ENCODE measurements around the gene PLCL2. TPM values are rescaled to one million over a fixed set of nuclear protein-coding genes. Genes with fewer than 3 reads are reported as not detected.
A peak's percentile ranks its signal among the peaks of the same experiment; 100 is the strongest.
"Not testable (repeated sequence)": the region's sequence is repeated elsewhere in the genome, so short reads cannot be mapped to it uniquely, and the experiment has no call there.

The PLCL2 gene
- total RNA-seq, 1 donor from 2014 or later = 4.8 TPM

DNA sequence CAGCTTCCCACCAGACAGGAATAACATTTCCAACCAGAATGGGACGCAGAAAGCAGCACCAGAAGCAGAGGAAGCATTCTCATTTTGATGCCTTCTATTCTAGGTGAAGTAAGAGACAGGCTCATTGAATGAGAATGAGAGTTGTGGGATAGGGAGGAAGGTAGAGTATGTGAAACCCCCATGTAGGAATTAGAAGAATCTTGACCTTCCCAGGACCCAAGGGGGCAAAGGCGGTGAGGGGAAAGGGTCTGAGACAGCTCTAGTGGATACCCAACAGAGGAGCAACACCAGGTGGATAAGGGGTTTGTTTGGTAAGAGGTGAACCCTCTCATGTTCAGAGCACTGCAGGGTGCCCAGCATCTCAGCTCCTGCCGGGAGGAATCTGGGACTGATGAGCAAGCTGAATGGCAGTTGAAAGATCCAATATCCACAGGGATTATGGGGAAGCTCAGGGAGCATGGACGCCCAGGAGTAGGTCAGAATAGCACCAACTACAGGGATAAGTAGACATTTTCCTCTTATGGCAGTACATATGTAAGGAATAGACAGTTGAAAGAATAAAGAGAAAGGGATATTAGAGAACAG, 77.0 kb downstream of the PLCL2 start:
- DNase-seq (ENCODE audit: low read depth) = no peak

DNA sequence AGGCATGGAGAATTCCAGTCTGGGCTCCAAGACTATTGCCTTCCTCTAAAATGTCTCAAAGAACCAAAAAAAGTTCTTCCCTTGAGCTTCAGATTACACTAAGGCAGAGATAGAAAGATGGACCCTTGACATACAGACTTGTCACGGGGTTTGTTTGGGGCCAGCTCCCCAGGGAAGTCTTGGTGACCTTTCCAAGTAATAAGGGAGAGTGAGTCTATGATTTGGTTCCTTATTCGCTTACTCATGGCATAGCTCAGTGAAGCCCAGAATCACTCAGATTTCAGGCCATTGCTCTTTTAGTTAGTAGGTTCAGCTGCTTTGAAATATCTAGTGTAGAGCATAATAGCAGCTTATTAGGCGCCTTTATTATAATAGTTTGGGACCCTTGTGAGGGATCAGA, 90.3 kb downstream of the PLCL2 start:
- DNase-seq (ENCODE audit: low read depth) = no peak

DNA sequence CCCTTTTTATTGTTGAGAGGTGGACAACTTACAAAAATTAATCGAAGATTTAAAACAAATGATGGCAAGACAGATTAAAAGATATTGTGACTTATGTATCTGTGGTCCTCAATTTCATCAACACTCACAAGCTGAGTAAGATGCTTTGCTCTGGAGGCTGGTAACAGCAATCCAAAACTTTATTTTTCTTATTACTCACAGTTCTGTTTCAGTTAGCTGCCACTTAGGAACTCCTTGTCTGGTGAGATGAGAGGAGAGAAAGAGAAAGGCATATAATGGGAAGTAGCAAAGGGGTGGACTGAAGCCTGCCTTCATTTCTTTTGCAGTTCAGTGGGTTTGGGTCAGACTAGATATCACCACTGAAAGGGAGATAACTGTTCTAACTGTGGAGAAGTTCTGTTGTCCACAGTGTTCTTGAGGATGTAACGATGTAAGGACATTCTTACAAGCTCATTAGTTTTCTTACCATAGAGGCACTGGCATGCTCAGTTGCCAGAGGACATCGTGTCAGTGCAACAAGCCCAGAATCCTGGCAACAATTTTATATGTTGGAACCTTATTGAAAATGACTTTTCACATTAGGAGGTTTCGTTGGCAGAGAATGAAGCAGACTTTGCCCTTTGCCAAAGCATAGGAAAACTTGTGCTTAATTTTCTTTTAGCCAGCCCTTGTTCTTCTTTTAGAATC, 93.6 kb downstream of the PLCL2 start:
- no peak for DNase-seq (ENCODE audit: low read depth)

DNA sequence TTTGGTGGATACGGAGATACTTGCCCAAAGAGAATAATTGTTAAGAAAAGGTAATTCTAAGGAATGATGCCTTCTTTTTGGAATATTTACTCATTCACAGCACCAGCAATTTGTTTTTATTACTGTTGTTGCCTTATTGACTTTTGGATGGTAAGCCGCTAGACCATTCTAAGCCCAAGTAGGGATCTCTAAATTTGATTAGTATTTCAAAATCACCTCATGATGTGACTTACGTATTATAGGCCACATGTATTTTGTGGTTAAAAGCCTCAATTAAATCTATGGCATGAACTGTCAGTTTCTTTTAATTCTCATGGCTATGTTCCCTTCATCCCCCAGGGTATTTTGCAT, 94.1 kb downstream of the PLCL2 start:
- no peak for DNase-seq (ENCODE audit: low read depth)

DNA sequence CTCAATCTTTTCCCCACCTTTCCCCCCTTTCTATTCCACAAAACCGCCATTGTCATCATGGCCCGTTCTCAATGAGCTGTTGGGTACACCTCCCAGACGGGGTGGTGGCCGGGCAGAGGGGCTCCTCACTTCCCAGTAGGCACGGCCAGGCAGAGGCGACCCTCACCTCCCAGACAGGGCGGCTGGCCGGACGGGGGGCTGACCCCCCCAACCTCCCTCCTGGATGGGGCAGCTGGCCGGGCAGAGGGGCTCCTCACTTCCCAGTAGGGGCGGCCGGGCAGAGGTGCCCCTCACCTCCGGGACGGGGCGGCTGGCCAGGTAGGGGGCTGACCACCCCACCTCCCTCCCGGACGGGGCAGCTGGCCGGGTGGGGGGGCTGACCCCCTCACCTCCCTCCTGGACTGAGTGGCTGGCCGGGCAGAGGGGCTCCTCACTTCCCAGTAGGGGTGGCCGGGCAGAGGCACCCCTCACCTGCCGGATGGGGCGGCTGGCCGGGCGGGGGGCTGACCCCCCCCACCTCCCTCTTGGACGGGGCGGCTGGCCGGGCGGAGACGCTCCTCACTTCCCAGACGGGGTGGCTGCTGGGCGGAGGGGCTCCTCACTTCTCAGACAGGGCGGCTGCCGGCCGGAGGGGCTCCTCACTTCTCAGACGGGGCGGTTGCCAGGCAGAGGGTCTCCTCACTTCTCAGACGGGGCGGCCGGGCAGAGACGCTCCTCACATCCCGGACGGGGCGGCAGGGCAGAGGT, 95.2 kb downstream of the PLCL2 start:
- not testable (repeated sequence) for DNase-seq (ENCODE audit: low read depth)

DNA sequence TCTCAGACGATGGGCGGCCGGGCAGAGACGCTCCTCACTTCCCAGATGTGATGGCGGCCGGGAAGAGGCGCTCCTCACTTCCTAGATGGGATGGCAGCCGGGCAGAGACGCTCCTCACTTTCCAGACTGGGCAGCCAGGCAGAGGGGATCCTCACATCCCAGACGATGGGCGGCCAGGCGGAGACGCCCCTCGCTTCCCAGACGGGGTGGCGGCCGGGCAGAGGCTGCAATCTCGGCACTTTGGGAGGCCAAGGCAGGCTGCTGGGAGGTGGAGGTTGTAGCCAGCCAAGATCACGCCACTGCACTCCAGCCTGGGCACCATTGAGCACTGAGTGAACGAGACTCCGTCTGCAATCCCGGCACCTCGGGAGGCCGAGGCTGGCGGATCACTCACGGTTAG, 95.8 kb downstream of the PLCL2 start:
- not testable (repeated sequence) for DNase-seq (ENCODE audit: low read depth)

DNA sequence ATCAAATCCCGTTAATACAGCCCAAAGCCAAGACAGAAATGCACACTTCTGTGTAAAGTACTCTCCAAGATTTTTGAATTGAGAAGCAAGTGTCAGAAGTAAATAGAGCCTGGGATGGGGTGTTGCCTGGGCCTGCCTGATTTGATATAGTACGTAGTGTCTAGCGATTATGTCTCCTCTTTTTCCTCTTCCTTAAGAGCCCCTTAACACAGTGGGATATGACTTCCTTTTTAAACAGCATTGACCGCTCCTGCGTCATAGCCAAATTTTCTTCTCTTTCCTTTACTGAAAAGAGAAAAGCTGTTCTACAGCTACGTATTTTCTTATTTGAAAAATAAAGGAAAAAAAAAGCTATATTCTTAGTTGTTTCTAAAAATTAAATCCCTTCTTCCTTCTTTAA, 97.7 kb downstream of the PLCL2 start:
- DNase-seq (ENCODE audit: low read depth) = no peak

DNA sequence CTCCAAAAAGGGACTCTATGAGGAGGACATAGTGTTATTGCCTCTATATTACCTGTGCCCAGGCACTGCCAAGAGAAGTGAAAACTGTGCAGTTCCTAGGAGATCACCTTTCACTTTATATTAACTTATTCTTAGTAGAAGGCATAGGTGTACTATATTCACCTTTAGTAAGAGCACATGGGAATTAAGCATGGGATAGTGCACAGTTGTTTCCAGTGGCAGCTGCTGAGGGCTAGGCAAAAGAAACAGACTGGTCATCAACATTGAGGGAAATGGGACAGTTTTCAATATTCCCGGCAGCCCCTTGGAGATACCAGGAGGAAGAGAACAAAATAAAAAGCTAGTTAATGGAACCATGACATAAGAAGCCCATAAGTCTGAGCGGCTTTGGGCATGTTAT, 100.9 kb downstream of the PLCL2 start:
- DNase-seq (ENCODE audit: low read depth) = no peak

DNA sequence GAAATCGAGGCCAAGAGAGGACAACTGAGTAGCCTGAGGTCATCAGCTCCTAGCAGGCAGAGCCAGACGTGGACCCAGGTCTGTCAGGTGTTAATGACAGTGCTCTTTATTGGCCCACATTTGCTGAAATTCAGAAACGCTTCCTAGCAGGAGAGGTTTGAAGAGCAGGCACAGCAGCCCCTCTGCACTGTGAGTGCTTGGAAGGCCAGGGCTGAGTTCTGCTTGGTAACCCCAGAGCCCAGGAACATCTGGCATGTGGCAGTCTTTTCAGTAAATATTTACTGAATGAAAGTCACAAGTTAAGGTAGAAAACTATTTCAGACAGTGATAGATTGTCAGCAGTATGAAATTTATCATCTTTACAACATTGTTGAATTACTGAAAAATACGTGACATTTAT, 102.4 kb downstream of the PLCL2 start:
- no peak for DNase-seq (ENCODE audit: low read depth)

DNA sequence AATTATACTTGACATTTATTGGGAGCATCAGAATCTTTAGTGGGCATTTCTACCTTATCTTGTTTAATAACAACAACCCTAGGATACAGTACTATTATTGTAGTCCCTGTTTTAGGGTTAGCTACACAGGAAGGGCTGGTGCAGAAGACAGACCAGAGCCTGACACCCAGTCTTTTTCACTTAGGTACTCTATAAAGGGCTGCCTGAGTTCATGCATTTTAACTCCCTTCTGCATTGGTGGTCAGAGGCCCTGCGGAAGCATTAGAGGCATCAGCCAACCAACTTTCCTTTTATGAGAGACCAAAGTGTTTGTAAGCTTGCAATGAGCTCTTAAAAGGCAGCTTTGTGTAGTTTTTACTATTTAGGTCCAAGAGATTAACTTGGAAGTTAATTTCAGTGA, 105.4 kb downstream of the PLCL2 start:
- no peak for DNase-seq (ENCODE audit: low read depth)

DNA sequence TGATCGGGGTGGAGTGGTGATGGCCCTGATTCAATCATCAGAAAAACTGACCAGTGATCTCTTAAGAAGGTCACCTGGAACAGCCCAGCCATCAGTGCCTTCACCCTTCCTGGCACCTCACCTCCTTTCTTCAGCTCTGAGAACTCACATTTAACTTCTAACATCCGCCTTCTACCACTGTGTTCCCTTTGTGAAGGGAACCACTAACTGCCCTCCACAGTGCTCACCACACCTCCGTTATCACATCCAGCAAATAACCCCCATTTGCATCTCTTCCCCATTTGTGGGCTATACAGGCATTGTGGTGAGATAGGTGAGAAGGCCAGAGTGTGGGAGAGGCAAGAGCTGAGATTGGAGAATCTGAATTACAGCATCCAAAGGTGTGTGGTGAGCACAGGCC, 107.4 kb downstream of the PLCL2 start:
- DNase-seq (ENCODE audit: low read depth) = no peak

DNA sequence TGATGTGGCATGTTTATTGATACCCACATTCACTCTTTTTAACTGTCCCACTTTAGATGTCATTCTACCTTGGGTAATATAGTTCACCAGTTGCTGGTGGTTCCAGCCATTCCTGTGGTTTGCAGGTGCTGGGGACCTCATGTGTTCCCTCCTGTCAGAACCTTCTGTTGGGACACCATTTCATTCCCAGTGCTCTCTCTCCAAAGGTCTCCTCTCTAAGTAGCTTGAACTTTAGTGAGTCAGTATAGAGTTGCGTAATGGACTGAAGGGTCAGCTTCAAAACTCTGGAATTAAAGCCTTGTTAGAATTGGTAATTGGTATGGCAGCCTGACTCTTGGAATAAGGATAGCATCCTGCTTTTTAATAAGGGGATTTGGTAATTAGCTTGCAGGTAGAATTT, 108.5 kb downstream of the PLCL2 start:
- DNase-seq (ENCODE audit: low read depth) = peak; percentile 90

DNA sequence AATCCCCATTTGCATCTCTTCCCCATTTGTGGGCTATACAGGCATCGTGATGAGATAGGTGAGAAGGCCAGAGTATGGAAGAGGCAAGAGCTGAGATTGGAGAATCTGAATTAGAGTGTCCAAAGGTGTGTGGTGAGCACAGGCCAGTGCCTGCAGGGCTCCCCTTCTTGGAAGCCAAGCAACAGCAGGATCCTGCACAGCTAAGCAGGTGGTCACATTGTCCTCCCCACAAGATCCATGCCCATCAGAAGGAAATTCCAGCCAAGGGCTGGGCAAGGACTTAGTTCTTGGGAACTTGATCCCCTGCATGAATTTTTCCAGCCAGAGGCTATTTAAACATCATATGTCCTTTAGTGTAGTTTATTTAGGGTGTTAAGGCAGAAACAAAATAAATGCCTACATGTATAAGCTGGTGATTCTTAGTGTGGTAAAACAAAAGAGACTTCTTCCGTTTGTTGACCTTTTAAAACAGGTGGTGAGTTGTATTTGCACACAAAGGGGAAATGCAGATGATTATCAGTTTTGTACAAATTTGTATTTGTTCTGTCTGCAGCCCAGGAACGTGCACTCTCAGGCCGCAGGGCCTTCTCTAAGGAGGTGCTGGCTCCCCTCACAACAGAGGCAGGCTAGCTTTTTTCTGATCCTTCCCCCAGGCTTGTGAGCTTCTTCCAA, 110.2 kb downstream of the PLCL2 start:
- DNase-seq (ENCODE audit: low read depth) = no peak

DNA sequence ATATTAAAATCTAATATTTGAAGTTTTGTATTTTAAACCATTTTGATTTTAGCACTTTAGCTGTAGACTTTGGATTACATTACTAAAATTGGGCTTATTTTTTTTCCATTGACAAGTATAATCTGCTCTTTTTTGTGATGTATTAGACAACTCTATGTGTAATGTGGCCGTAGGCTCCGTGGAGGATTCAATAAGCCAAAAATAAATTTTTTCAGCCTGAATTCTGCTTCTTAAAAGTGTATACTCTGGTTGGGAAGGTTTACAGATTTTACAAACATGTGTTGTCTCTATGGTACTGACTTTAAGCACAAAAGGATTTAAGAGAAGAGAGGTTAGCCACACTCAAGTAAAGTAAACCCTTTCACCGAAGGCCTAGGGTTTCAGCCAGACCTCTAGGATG, 110.8 kb downstream of the PLCL2 start:
- DNase-seq (ENCODE audit: low read depth) = no peak

DNA sequence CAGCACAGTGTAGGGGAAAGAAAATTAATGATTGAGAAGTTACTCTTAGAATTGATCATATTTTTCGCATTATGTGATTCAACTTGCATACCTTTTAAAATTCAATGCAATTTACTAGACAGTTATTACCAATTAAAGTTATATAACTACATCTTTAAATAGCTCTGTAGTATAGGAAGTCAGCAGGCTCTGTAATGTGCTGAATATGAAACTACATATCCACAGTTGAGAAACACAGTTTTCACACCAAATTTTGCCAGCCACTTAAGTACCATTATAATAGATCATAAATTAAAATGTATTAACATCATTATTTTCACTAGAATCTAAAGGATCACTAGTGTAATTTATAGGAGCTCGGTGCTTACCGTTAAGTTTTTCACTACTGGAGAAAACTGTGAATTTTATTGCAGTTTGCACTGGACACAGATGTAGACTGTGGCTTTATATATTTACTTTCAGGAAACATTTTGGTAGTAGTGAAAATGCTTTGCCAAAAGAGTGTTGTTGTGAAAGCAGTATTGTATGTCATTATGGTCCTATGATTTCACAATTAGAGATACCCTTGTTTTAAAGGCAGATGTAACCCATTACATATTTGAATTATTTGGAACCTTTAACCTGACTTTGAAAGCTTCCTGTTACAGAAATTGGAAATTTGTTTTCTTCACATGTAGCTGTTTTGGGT, 113.6 kb downstream of the PLCL2 start:
- no peak for DNase-seq (ENCODE audit: low read depth)

DNA sequence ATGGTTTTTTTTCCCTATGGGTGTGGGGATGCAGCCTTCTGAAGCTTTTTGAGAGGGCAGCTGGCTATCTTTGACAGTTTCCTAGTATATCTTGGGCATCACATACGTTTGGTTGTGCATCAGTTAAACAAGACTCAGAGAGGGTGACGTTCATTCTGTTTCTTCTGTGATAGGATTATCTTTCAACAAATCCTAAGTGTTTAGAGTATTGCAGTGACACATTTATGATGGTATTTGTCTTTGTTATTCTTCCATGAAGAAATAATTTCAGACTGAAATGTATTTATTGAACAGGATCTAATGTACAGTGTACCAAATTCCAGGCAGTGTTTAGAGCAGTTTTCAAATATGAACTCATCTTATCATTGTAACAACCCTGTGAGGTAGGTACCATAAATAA, 114.4 kb downstream of the PLCL2 start:
- no peak for DNase-seq (ENCODE audit: low read depth)

DNA sequence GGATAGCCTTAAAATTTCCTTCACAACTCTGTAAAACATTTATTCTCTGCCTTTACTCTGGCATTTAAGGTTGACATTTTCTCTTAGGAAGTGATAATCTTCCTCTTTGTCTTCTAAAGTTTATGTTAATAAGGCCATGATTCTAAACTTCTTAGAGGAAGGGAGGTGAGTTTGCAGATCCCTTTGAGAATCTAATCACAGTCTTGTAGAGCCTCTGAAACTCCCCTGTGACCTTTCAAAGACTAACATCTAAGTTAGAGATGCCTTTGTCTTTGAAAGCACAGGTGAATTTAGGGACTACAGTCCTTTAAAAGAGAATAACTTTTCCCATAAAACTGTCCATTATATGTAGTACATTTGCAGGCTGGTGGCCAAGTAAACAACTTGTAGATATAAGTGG, 115.1 kb downstream of the PLCL2 start:
- no peak for DNase-seq (ENCODE audit: low read depth)

DNA sequence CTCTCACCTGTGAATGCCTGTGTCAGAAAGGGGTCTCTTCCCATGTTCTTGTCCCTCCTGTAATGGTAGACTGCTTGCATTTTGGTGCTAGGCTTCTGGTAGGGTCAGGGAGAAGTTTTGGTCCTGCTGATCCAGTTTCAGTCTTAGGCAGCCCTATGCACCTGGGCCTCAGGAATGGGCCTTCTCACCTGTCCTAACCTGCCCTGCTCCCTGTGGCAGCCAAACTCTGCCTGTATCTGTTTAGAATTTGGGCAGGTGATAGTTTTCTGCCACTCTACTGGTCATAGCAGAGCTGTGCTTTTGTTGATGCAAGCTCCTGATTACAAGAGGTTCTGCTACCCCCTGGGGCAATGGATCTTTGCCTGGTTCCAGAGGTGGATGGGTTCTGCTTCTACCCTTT, 118.7 kb downstream of the PLCL2 start:
- no peak for DNase-seq (ENCODE audit: low read depth)

DNA sequence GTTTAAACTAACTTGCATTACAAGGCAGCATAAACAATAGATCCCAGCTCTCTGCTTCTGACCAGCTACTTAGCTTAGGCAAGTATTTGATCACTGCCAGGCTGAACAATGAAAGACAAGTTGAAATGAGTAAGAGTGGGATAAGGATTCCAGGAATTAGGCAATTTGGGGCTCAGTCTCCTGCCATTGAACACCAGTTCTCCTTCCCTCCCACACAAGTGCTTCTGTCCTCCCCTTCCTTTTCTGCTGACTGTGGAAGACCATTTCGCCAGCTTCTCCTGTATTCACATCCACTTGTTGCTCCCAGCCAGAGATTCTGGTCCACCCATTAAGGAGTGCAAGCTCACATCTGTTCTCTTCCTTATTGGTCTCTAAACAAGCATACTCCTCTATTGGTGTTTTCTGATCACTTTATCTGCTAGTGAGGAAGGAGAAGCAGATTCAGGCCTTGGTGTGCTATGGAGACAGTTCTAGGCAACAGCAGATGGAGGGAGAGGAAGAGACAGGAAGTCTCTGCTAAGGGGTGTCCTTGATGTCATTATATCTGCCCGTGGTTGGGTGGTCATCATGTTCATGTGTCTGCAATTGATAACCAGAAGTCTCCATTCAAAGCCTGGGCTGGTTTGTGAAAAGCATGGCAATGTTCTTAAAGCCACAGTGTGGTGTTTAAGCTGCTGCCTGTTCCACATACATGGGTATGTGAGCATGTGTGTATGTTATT, 121.5 kb downstream of the PLCL2 start:
- DNase-seq (ENCODE audit: low read depth) = peak; percentile 15

DNA sequence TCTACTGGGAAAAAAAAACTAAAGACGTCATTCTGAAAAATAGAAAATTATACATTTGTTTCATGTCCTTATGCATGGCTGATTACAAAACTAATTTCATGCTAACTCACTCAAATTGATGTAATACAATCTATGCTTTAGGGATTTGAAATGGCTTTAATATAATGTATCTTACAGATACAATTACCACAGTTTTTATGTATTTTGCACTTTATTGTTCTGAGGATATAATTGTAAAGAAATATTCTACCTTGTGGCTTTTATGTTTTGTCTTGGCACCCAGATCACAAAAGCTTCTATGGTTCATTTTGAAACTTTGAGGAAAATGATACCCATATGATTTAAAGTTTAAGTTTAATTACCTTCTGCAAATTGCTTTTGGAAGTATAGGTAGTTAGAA, 122.5 kb downstream of the PLCL2 start:
- DNase-seq (ENCODE audit: low read depth) = no peak

DNA sequence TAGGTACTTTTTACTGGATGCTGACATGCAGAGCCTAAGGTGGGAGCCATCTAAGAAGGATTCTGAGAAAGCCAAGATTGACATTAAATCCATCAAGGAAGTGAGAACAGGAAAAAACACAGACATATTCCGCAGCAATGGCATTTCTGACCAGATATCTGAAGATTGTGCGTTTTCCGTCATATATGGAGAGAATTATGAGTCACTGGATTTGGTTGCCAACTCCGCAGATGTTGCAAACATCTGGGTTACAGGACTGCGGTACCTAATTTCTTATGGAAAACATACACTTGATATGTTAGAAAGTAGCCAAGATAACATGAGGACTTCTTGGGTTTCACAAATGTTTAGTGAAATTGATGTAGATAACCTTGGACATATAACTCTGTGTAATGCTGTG, 125.1 kb downstream of the PLCL2 start:
- no peak for DNase-seq (ENCODE audit: low read depth)

All from renal cortical epithelial cell (primary cell).